Trophoblast cell (in vitro differentiated cells and primary cell): ENCODE results near the gene TRIM42.
A peak's percentile ranks its signal among the peaks of the same experiment; 100 is the strongest.

ENCODE experiments used
- DNase-seq, 2 donors: peaks; one replicate each; pipeline ENCODE4 v3.0.0-alpha.2; 2016
- H2AFZ ChIP-seq: 2 replicates; pipeline ENCODE4 v1.6.1; 2013; ENCODE audit warnings: low read length, moderate library complexity, mild to moderate bottlenecking; ENCODE audit not compliant: insufficient read depth, poor library complexity
- H2AK5ac ChIP-seq: 2 replicates; pipeline ENCODE4 v1.6.1; 2013; ENCODE audit warnings: mild to moderate bottlenecking, low read length
- H2BK120ac ChIP-seq: 2 replicates; pipeline ENCODE4 v1.6.1; 2013; ENCODE audit warnings: low read length, mild to moderate bottlenecking, moderate library complexity; ENCODE audit not compliant: insufficient read depth, poor library complexity
- H2BK12ac ChIP-seq: 2 replicates; pipeline ENCODE4 v1.6.1; 2013; ENCODE audit warnings: mild to moderate bottlenecking, low read length, moderate library complexity
- H2BK5ac ChIP-seq: 2 replicates; pipeline ENCODE4 v1.6.1; 2013; ENCODE audit warnings: low read length, low read depth, moderate library complexity, mild to moderate bottlenecking; ENCODE audit not compliant: poor library complexity
- H3K14ac ChIP-seq: 2 replicates; pipeline ENCODE4 v1.6.1; 2013; ENCODE audit warnings: mild to moderate bottlenecking, low read length
- H3K18ac ChIP-seq: 2 replicates; pipeline ENCODE4 v1.6.1; 2013; ENCODE audit warnings: mild to moderate bottlenecking, low read length
- H3K23ac ChIP-seq: 2 replicates; pipeline ENCODE4 v1.6.1; 2013; ENCODE audit warnings: low read length
- H3K27ac ChIP-seq: 2 replicates; pipeline ENCODE4 v1.5.1; 2013; ENCODE audit warnings: low read depth, mild to moderate bottlenecking, inconsistent platforms, low read length, moderate library complexity
- H3K27me3 ChIP-seq: 2 replicates; pipeline ENCODE4 v1.6.1; 2013; ENCODE audit warnings: inconsistent platforms, mild to moderate bottlenecking, low read length, moderate library complexity; ENCODE audit not compliant: insufficient read depth
- H3K36me3 ChIP-seq, 2 experiments: 1 replicate in 1 of 2; 2 replicates in 1 of 2; pipeline ENCODE4 v1.6.1; 2013; ENCODE audit warnings: low read length in 2 of 2, mild to moderate bottlenecking in 2 of 2, moderate library complexity in 1 of 2; ENCODE audit not compliant: insufficient read depth in 2 of 2, control insufficient read depth in 1 of 2
- H3K4ac ChIP-seq: 2 replicates; pipeline ENCODE4 v1.6.1; 2013; ENCODE audit warnings: low read depth, mild to moderate bottlenecking, low read length, moderate library complexity
- H3K4me1 ChIP-seq, 2 experiments: 1 replicate in 1 of 2; 2 replicates in 1 of 2; pipeline ENCODE4 v1.6.1; 2013; ENCODE audit warnings: low read length in 2 of 2, mild to moderate bottlenecking in 2 of 2, moderate library complexity in 1 of 2; ENCODE audit not compliant: insufficient read depth in 2 of 2, control insufficient read depth in 1 of 2
- H3K4me2 ChIP-seq: 2 replicates; pipeline ENCODE4 v1.6.1; 2013; ENCODE audit warnings: inconsistent platforms, mild to moderate bottlenecking, low read length, moderate library complexity
- H3K4me3 ChIP-seq: 2 replicates; pipeline ENCODE4 v1.5.1; 2013; ENCODE audit warnings: mild to moderate bottlenecking, low read depth, low read length, inconsistent platforms
- H3K79me1 ChIP-seq: one replicate; pipeline ENCODE4 v1.6.1; 2013; ENCODE audit warnings: low read length
- H3K79me2 ChIP-seq: 2 replicates; pipeline ENCODE4 v1.6.1; 2013; ENCODE audit warnings: low read length, mild to moderate bottlenecking; ENCODE audit not compliant: control insufficient read depth, insufficient read depth, poor library complexity
- H3K9ac ChIP-seq: 2 replicates; pipeline ENCODE4 v1.6.1; 2013; ENCODE audit warnings: mild to moderate bottlenecking, low read length
- H3K9me3 ChIP-seq: 2 replicates; pipeline ENCODE4 v1.6.1; 2013; ENCODE audit warnings: low read depth, mild to moderate bottlenecking, control low read depth, inconsistent platforms, low read length; ENCODE audit not compliant: insufficient read depth
- H4K12ac ChIP-seq: 2 replicates; pipeline ENCODE4 v1.6.1; 2013; ENCODE audit warnings: low read depth, mild to moderate bottlenecking, low read length, moderate library complexity
- H4K8ac ChIP-seq: 2 replicates; pipeline ENCODE4 v1.6.1; 2013; ENCODE audit warnings: low read depth, mild to moderate bottlenecking, low read length, moderate library complexity
- H4K91ac ChIP-seq: one replicate; pipeline ENCODE4 v1.6.1; 2013; ENCODE audit warnings: low read depth, mild to moderate bottlenecking, low read length, moderate library complexity
- WGBS: extraction: QIAGEN DNeasy Blood & Tissue Kit; methylation state at CpG from one replicate; pipeline ENCODE4 v1.1.7; 2013; ENCODE audit warnings: missing lambda C conversion rate; ENCODE audit not compliant: insufficient read length, insufficient coverage; ENCODE audit errors: extremely low coverage; 5-methylcytosine and 5-hydroxymethylcytosine counted together

The TRIM42 gene

GRCh38 chr3:140686948-140687347 is 9.1 kb downstream of the TRIM42 start:
- Histone ChIP-seq H4K12ac (no peak overlapping the region), H3K9me3 (no peaks in the 10 kb centered on the region), H3K27ac (no peak overlapping the region), H2BK120ac (no peak overlapping the region), H3K27me3 (no peaks in the 10 kb centered on the region), H4K8ac (no peak overlapping the region), H3K23ac (no peak overlapping the region), H3K4ac (no peak overlapping the region), H3K9ac (no peak overlapping the region), H2BK12ac (no peak overlapping the region), H3K79me2 (no peaks in the 10 kb centered on the region), H4K91ac (no peak overlapping the region), H3K18ac (no peak overlapping the region), H3K14ac (no peak overlapping the region), H3K4me1 (no peaks in the 10 kb centered on the region), H3K79me1 (no peaks in the 10 kb centered on the region), H3K4me2 (no peak overlapping the region), H2AK5ac (no peak overlapping the region), H3K36me3 (no peaks in the 10 kb centered on the region), H3K4me3 (no peak overlapping the region), H2AFZ (no peak overlapping the region), H2BK5ac (no peak overlapping the region)
- peak in 1 of 2 donors; percentile 59 for DNase-seq
- WGBS = no CpG with 5 or more reads among the region's 2 CpGs

- Histone ChIP-seq H2AK5ac (no peak overlapping the region), H2BK5ac (no peak overlapping the region), H3K4ac (no peak overlapping the region), H3K14ac (no peak overlapping the region), H2BK120ac (no peak overlapping the region), H3K9me3 (no peaks in the 10 kb centered on the region), H4K8ac (no peak overlapping the region), H3K4me3 (no peak overlapping the region), H3K36me3 (no peaks in the 10 kb centered on the region), H3K4me1 (no peaks in the 10 kb centered on the region), H3K79me1 (no peaks in the 10 kb centered on the region), H3K79me2 (no peaks in the 10 kb centered on the region), H3K27me3 (no peaks in the 10 kb centered on the region), H3K4me2 (no peak overlapping the region), H2AFZ (no peak overlapping the region), H3K18ac (no peak overlapping the region), H3K9ac (no peak overlapping the region), H4K12ac (no peak overlapping the region), H4K91ac (no peak overlapping the region), H3K27ac (no peak overlapping the region), H2BK12ac (no peak overlapping the region), H3K23ac (no peak overlapping the region)
- no peak for DNase-seq
- WGBS = no CpG with 5 or more reads among the region's 5 CpGs
Observed at GRCh38 chr3:140695361-140696061, 17.6 kb downstream of the TRIM42 start.

GRCh38 chr3:140699516-140700231 is 21.8 kb downstream of the TRIM42 start:
- Histone ChIP-seq H3K4me3 (no peak overlapping the region), H3K36me3 (no peaks in the 10 kb centered on the region), H3K27ac (no peak overlapping the region), H3K79me1 (no peaks in the 10 kb centered on the region), H3K4me2 (no peak overlapping the region), H3K4me1 (peaks cover 5 to 7% of the 10 kb centered on the region in 2 experiments), H2BK120ac (no peak overlapping the region), H2AFZ (no peak overlapping the region), H3K18ac (no peak overlapping the region), H2BK5ac (no peak overlapping the region), H3K9me3 (no peaks in the 10 kb centered on the region), H3K4ac (no peak overlapping the region), H2AK5ac (no peak overlapping the region), H2BK12ac (no peak overlapping the region), H4K91ac (no peak overlapping the region), H4K8ac (no peak overlapping the region), H3K23ac (no peak overlapping the region), H3K9ac (no peak overlapping the region), H3K79me2 (no peaks in the 10 kb centered on the region), H3K27me3 (no peaks in the 10 kb centered on the region), H3K14ac (no peak overlapping the region), H4K12ac (no peak overlapping the region)
- WGBS = no CpG with 5 or more reads among the region's 3 CpGs
- no peak for DNase-seq

GRCh38 chr3:140702281-140702680 is 24.4 kb downstream of the TRIM42 start:
- H2AFZ ChIP-seq = no peak overlapping the region
- no peak overlapping the region for H2BK120ac ChIP-seq
- no peak overlapping the region for H4K91ac ChIP-seq
- no peak overlapping the region for H3K18ac ChIP-seq
- no peak overlapping the region for H3K27ac ChIP-seq
- H3K14ac ChIP-seq = no peak overlapping the region
- no peak overlapping the region for H3K4me2 ChIP-seq
- no peak overlapping the region for H2BK12ac ChIP-seq
- H3K27me3 ChIP-seq = no peaks in the 10 kb centered on the region
- no CpG with 5 or more reads among the region's 4 CpGs for WGBS
- H3K9ac ChIP-seq = no peak overlapping the region
- no peak for DNase-seq
- no peak overlapping the region for H4K12ac ChIP-seq
- no peak overlapping the region for H3K4ac ChIP-seq
- no peaks in the 10 kb centered on the region for H3K79me1 ChIP-seq
- peaks cover 6% of the 10 kb centered on the region for H3K9me3 ChIP-seq
- no peaks in the 10 kb centered on the region for H3K79me2 ChIP-seq
- no peak overlapping the region for H3K4me3 ChIP-seq
- no peak overlapping the region for H2AK5ac ChIP-seq
- H3K4me1 ChIP-seq = peaks cover 5 to 7% of the 10 kb centered on the region in 2 experiments
- no peak overlapping the region for H3K23ac ChIP-seq
- no peak overlapping the region for H4K8ac ChIP-seq
- H2BK5ac ChIP-seq = no peak overlapping the region
- H3K36me3 ChIP-seq = no peaks in the 10 kb centered on the region
